Pancreas (tissue), 10 donors: ENCODE results near the gene KRTAP19-4. TPM values are rescaled to one million over a fixed set of nuclear protein-coding genes. Genes with fewer than 3 reads are reported as not detected.
A peak's percentile ranks its signal among the peaks of the same experiment; 100 is the strongest.
"Not testable (repeated sequence)": the region's sequence is repeated elsewhere in the genome, so short reads cannot be mapped to it uniquely, and the experiment has no call there.

Experiments used
- ATAC-seq, 4 donors: fragments of 200-7000 bp; cut with Tn5 transposase; one replicate each; pipeline versions ENCODE4 v1.8.0 to v1.9.1; 2020; ENCODE audit warnings: mild to moderate bottlenecking in 4 of 4, moderate library complexity in 4 of 4
- DNase-seq, 6 donors: peaks; one replicate each; pipeline ENCODE4 v3.0.0-alpha.2; 2020
- FAIRE-seq: peaks from 2 replicates; lab custom pipeline; 2012; peaks lifted over from hg19 to GRCh38; lab: Jason Lieb, UNC
- H3K27ac ChIP-seq, 4 donors: fragments of 200-600 bp; sonication (generic); 1 replicate in 3 of 4; 2 replicates in 1 of 4; pipeline versions ENCODE4 v1.5.0 to v1.8.0; 2020
- H3K27me3 ChIP-seq, 4 donors: fragments of 200-600 bp; one replicate each; pipeline ENCODE4 v1.8.0; 2021
- H3K36me3 ChIP-seq, 3 donors: fragments of 200-600 bp; sonication (generic) in 1 of 3; one replicate each; pipeline versions ENCODE4 v1.5.0 to v1.8.0; 2020 to 2021
- H3K4me1 ChIP-seq, 3 donors: fragments of 200-600 bp; one replicate each; pipeline ENCODE4 v1.8.0; 2021
- H3K4me3 ChIP-seq, 4 donors: fragments of 200-600 bp; sonication (generic) in 2 of 4; one replicate each; pipeline versions ENCODE4 v1.5.0 to v1.8.0; 2020 to 2021
- H3K9me3 ChIP-seq, 4 donors: fragments of 200-600 bp; one replicate each; pipeline ENCODE4 v1.8.0; 2021
- WGBS, 2 donors: extraction: QIAGEN DNeasy Blood & Tissue Kit; methylation state at CpG; one replicate each; pipeline ENCODE4 v1.1.7; 2013; 5-methylcytosine and 5-hydroxymethylcytosine counted together
- intact Hi-C, 3 donors: fragments of 100-400 bp; cut with DNase I; formaldehyde crosslinking; loops; one replicate each; pipeline versions ENCODE4 v1.11.1 to v1.14.2; 2022
- polyA plus RNA-seq, 2 donors: library from polyadenylated mRNA; stranded (reverse); fragments of 200-250 nt; gene quantifications; one replicate each; pipeline ENCODE4 v1.2.3, GENCODE V29; 2013
- total RNA-seq, 6 donors: library from RNA; stranded (reverse); fragmentation: NEBNext Ultra II Directional in 4 of 6; extraction: Animal tissue kit (Norgen Biotek cat#: 25700) in 4 of 6; gene quantifications; one replicate each; pipeline versions ENCODE4 v1.2.1 to v1.2.4, GENCODE V29; 2021 to 2023
- TF ChIP-seq, protein P1 (sequence below), 4 donors: fragments of 200-600 bp; sonication (generic) in 3 of 4; IDR thresholded peaks; one replicate each; pipeline versions ENCODE4 v1.5.0 to v1.8.0; 2021; ENCODE audit warnings: antibody characterized with exemption in 4 of 4
- donor health status: healthy with polysubstance abuse.
- donor health status: DM: no; HTN: no; CAD: no; lungs with moderate emphysema.
- donor health status: DM: no; HTN: no; CAD: no.
- donor health status: control.
- donor health status: control.
- donor health status: Bipolar disorder and iron deficiency.
- donor health status: DM: yes; HTN: yes; CAD: no.
- donor health status: DM: no; HTN: no; CAD: no.
- donor health status: DM: no; HTN: no; CAD: no.
- donor health status: DM: yes; HTN: yes; CAD: no.

The KRTAP19-4 gene, protein sequence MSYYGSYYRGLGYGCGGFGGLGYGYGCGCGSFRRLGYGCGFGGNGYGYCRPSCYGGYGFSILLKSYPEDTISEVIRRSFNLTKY
- total RNA-seq (not detected), polyA plus RNA-seq (not detected)

DNA sequence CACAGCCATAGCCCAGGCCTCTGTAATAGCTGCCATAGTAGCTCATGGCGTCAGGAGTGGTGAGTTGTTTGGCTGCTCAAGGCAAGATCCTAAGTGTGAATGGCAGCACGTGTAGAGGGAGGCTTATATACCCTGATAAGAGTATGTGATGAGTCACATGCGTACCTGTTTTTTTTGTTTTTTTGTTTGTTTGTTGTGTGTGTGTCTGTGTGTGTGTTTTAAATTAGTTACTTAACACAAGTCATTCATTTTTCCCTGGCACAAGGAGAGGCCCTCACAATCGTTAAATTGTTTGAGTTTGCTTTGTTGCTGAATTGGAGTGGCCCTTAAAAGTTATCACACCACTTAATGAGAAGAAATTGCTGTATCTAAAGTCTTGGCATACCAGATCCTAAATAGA, at the start of gene KRTAP19-4:
KRTAP19-4 (minus strand) TSS at position 101 of the 400 bp plus-strand sequence; CDS start at position 46, 55 bp downstream.
- Histone ChIP-seq H3K4me3 (no peak within 1 kb of the TSS), H3K36me3 (no peaks in the 10 kb centered on the region), H3K9me3 (no peaks in the 10 kb centered on the region), H3K27me3 (no peaks in the 10 kb centered on the region), H3K4me1 (no peaks in the 10 kb centered on the region), H3K27ac (no peak within 1 kb of the TSS)
- intact Hi-C loops, result no loop called here
- ATAC-seq (no peak), DNase-seq (no peak), FAIRE-seq (no peak)
- 47 to 59% methylated on average over 4 of the region's 4 CpGs for WGBS, 2 donors
- TF ChIP-seq, protein P1, sequence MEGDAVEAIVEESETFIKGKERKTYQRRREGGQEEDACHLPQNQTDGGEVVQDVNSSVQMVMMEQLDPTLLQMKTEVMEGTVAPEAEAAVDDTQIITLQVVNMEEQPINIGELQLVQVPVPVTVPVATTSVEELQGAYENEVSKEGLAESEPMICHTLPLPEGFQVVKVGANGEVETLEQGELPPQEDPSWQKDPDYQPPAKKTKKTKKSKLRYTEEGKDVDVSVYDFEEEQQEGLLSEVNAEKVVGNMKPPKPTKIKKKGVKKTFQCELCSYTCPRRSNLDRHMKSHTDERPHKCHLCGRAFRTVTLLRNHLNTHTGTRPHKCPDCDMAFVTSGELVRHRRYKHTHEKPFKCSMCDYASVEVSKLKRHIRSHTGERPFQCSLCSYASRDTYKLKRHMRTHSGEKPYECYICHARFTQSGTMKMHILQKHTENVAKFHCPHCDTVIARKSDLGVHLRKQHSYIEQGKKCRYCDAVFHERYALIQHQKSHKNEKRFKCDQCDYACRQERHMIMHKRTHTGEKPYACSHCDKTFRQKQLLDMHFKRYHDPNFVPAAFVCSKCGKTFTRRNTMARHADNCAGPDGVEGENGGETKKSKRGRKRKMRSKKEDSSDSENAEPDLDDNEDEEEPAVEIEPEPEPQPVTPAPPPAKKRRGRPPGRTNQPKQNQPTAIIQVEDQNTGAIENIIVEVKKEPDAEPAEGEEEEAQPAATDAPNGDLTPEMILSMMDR (IDR thresholded peaks at IDR 0.05), result no peak

DNA sequence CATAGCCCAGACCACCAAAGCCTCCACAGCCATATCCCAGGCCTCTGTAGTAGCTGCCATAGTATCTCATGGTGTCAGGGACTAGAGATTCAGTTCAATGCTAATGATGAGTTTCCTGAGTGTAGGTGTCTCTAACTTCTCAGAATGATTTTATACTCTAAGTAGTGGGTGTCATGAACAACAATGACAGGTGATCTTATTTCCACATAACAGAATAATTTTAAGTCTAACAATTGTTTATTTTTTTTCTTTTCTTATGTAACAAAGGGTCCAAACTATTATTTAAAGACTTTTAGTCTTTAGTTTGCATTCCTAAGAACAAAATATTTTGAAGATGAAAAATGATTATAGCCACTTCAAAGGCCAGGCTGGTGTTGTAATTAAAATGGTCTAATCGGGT, 44.8 kb upstream of the KRTAP19-4 start, which contains the start of gene KRTAP19-6:
KRTAP19-6 (minus strand) TSS at position 101 of the 400 bp plus-strand sequence; CDS start at position 70, 31 bp downstream.
- Histone ChIP-seq H3K4me1 (no peaks in the 10 kb centered on the region), H3K27ac (no peak within 1 kb of the TSS), H3K36me3 (no peaks in the 10 kb centered on the region), H3K9me3 (no peaks in the 10 kb centered on the region), H3K4me3 (no peak within 1 kb of the TSS), H3K27me3 (no peaks in the 10 kb centered on the region)
- intact Hi-C loops, result no loop called here
- FAIRE-seq, result no peak
- WGBS, 2 donors, result 59 to 69% methylated on average over 1 of the region's 1 CpG
- no peak for DNase-seq
- TF ChIP-seq, protein P1 (IDR thresholded peaks at IDR 0.05), result no peak
- ATAC-seq, result no peak

DNA sequence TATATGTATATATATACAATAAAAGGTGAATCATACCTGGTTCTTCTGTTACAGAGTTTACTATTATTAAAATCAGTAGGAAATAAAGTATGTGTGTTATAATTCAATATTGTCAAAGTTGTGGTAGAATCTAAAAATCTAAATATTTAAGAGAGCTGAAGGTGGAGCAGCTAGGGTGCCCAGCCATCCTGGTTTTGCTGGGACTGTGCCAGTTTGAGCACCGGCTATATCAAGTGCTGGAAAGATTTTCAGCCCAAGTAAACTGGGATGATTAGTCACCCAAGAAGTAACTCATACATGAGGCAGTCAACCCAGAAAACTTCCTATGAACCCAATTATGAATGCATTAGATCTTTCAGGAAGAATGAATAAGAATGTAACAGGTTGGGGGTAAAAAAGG, 21.9 kb upstream of the KRTAP19-4 start:
- no peak for FAIRE-seq

DNA sequence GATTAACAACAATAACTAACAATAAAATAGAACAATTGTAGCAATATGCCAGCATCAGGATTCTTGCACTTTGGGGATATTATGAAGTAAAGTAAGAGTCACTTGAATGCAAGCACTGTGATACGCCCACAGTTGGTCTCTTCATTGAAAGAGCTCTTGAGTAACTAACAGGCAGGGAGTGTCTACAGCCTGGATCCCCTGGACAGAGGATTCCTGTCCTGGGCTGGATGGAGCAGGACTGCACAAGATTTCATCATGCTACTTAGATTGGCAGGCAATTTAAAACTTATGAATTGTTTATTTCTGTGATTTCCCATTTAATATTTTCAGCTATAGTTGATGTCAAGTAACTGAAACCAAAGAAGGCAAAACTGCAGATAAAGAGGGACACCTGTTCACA, 18.7 kb upstream of the KRTAP19-4 start:
- ATAC-seq (no peak), FAIRE-seq (no peak), DNase-seq (no peak)
- Histone ChIP-seq H3K9me3 (no peaks in the 10 kb centered on the region), H3K36me3 (no peaks in the 10 kb centered on the region), H3K4me3 (no peak overlapping the region), H3K27ac (no peak overlapping the region), H3K4me1 (no peaks in the 10 kb centered on the region), H3K27me3 (no peaks in the 10 kb centered on the region)
- TF ChIP-seq, protein P1 (IDR thresholded peaks at IDR 0.05), result no peak
- intact Hi-C loops, result no loop called here
- WGBS, 2 donors, result 71 to 74% methylated on average over 1 of the region's 1 CpG

More for the DNA sequence above, 21.9 kb upstream of the KRTAP19-4 start:
- H3K4me1 ChIP-seq, result no peaks in the 10 kb centered on the region
- DNase-seq (no peak), ATAC-seq (no peak)
- WGBS, 2 donors, result 57 to 67% methylated on average over 1 of the region's 1 CpG
- no peaks in the 10 kb centered on the region for H3K36me3 ChIP-seq
- H3K9me3 ChIP-seq, result no peaks in the 10 kb centered on the region
- TF ChIP-seq, protein P1 (IDR thresholded peaks at IDR 0.05), result no peak
- H3K27ac ChIP-seq, result no peak overlapping the region
- intact Hi-C loops, result no loop called here
- H3K27me3 ChIP-seq, result no peaks in the 10 kb centered on the region
- no peak overlapping the region for H3K4me3 ChIP-seq

DNA sequence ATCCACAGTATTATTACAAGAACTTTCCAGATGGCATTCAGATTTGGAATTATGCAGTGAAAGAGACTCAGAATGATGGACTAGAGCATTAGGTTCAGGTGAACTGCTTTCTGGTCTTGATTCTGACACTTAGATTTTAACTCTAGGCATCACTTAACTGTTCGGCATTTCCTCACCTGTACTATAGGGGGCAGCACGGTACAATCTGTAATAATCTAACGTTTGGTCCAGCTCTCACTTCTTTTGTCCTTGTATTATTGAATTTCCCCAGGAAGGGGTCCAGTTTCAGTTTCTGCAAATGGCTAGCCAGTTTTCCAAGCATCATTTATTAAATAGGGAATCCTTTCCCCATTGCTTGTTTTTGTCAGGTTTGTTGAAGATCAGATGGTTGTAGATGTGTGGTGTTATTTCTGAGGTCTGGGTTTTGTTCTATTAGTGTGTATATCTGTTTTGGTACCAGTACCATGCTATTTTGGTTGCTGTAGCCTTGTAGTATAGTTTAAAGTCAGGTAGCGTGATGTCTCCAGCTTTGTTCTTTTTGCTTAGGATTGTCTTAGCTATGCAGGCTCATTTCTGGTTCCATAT, 8.7 kb upstream of the KRTAP19-4 start:
- intact Hi-C loops, H3K36me3 ChIP-seq, H3K27me3 ChIP-seq, H3K4me3 ChIP-seq, H3K9me3 ChIP-seq, H3K4me1 ChIP-seq, FAIRE-seq, H3K27ac ChIP-seq, DNase-seq: not testable (repeated sequence)
- TF ChIP-seq, protein P1 (IDR thresholded peaks at IDR 0.05), result peak in 3 of 4 donors; percentile 36 to 38 (median 36)
- ATAC-seq, result peak in 1 of 4 donors; percentile 44
- WGBS, 2 donors, result 15 to 18% methylated on average over 4 of the region's 4 CpGs
